HepG2 (cell line): ENCODE measurements around the gene INPP1. TPM values are rescaled to one million over a fixed set of nuclear protein-coding genes. Genes with fewer than 3 reads are reported as not detected.

Experiments used
- HES4 ChIP-seq: sonication (generic); formaldehyde crosslinking; IDR thresholded peaks from 2 replicates; pipeline ENCODE4 v1.9.0; 2021; ENCODE audit warnings: mild to moderate bottlenecking, missing genetic modification reagents, borderline replicate concordance
- HOXA5 ChIP-seq: sonication (generic); formaldehyde crosslinking; IDR thresholded peaks from 2 replicates; pipeline ENCODE4 v1.4.0; 2020; ENCODE audit warnings: missing genetic modification reagents
- JDP2 ChIP-seq: sonication (generic); formaldehyde crosslinking; IDR thresholded peaks from 2 replicates; pipeline ENCODE4 v1.8.1; 2022; ENCODE audit warnings: missing genetic modification reagents, borderline replicate concordance
- PCBP2 ChIP-seq: fragments of 200-400 bp; formaldehyde crosslinking; optimal IDR thresholded peaks from 2 replicates; pipeline ENCODE3; 2018; ENCODE audit warnings: low read length, low read depth; ENCODE audit not compliant: poor library complexity, severe bottlenecking
- POLR2AphosphoS5 ChIP-seq: IDR thresholded peaks from 2 replicates; pipeline ENCODE4 v1.6.1; 2012; ENCODE audit warnings: low read depth, low read length
- SCMH1 ChIP-seq: sonication (generic); formaldehyde crosslinking; IDR thresholded peaks from 2 replicates; pipeline ENCODE4 v1.9.0; 2021; ENCODE audit warnings: missing genetic modification reagents, mild to moderate bottlenecking, borderline replicate concordance
- SP140L ChIP-seq: sonication (generic); formaldehyde crosslinking; IDR thresholded peaks from 2 replicates; pipeline ENCODE4 v1.4.0; 2020; ENCODE audit warnings: missing genetic modification reagents, borderline replicate concordance
- ZFAT ChIP-seq: sonication (generic); formaldehyde crosslinking; conservative IDR thresholded peaks from 2 replicates; pipeline ENCODE4 v1.8.1; 2023; ENCODE audit warnings: missing genetic modification reagents, inconsistent platforms
- ZFP1 ChIP-seq: IDR thresholded peaks from 2 replicates; pipeline ENCODE4 v1.6.1; 2016
- ZNF329 ChIP-seq: sonication (generic); formaldehyde crosslinking; IDR thresholded peaks from 2 replicates; pipeline ENCODE4 v1.9.0; 2021; ENCODE audit warnings: low read depth, mild to moderate bottlenecking, missing genetic modification reagents
- ZNF737 ChIP-seq: sonication (generic); formaldehyde crosslinking; IDR thresholded peaks from 2 replicates; pipeline ENCODE4 v1.5.0; 2020; ENCODE audit warnings: missing genetic modification reagents, mild to moderate bottlenecking, borderline replicate concordance
- ZNF766 ChIP-seq: sonication (generic); formaldehyde crosslinking; IDR thresholded peaks from 2 replicates; pipeline ENCODE4 v1.5.0; 2020; ENCODE audit warnings: missing genetic modification reagents, borderline replicate concordance
- ZNF891 ChIP-seq: sonication (generic); formaldehyde crosslinking; IDR thresholded peaks from 2 replicates; pipeline ENCODE4 v1.5.0; 2020; ENCODE audit warnings: mild to moderate bottlenecking, missing genetic modification reagents
- polyA plus RNA-seq, 8 experiments: library from polyadenylated mRNA; depleted of rRNA in 3 of 8; stranded (reverse) in 7 of 8; unstranded in 1 of 8; fragments of >200 nt; fragmentation: Illumina TruSeq in 4 of 8; extraction: Trizol in 4 of 8; gene quantifications; 2 replicates each; pipeline versions ENCODE4 v1.2.1 to v1.2.3, GENCODE V29; 2011 to 2016; ENCODE audit warnings: low read depth in 4 of 8, missing spikeins in 1 of 8, mixed read lengths in 1 of 8; ENCODE audit not compliant: insufficient read depth in 1 of 8
- total RNA-seq, 5 experiments: library from RNA; depleted of rRNA; stranded (reverse); fragments of >200 nt; fragmentation: Illumina TruSeq; extraction: Trizol; gene quantifications; 2 replicates each; pipeline ENCODE4 v1.2.3, GENCODE V29; 2016; ENCODE audit warnings: low read depth in 1 of 5
- TF ChIP-seq, protein P1 (sequence below): sonication (generic); formaldehyde crosslinking; IDR thresholded peaks from 2 replicates; pipeline ENCODE4 v1.5.1; 2020; ENCODE audit warnings: mild to moderate bottlenecking, missing genetic modification reagents
- TF ChIP-seq, protein P2 (sequence below): sonication (generic); formaldehyde crosslinking; IDR thresholded peaks from 2 replicates; pipeline ENCODE4 v1.4.0; 2020; ENCODE audit warnings: missing genetic modification reagents
- TF ChIP-seq, protein P3 (sequence below): sonication (generic); formaldehyde crosslinking; IDR thresholded peaks from 2 replicates; pipeline ENCODE4 v1.4.0; 2020; ENCODE audit warnings: missing genetic modification reagents
- TF ChIP-seq, protein P4 (sequence below): sonication (generic); formaldehyde crosslinking; IDR thresholded peaks from 2 replicates; pipeline ENCODE4 v1.4.0; 2020; ENCODE audit warnings: missing genetic modification reagents
- TF ChIP-seq, protein P5 (sequence below): sonication (generic); formaldehyde crosslinking; IDR thresholded peaks from 2 replicates; pipeline ENCODE4 v1.8.1; 2023; ENCODE audit warnings: mild to moderate bottlenecking, missing genetic modification reagents
- TF ChIP-seq, protein P6 (sequence below): sonication (generic); formaldehyde crosslinking; IDR thresholded peaks from 2 replicates; pipeline ENCODE4 v1.5.0; 2020; ENCODE audit warnings: missing genetic modification reagents

The INPP1 gene
- total and polyA plus RNA-seq, 2 of the 13 experiments (the other 11 are each of a cell fraction or from before 2014, with no cell fraction given) = 10.0 to 13.3 TPM

DNA sequence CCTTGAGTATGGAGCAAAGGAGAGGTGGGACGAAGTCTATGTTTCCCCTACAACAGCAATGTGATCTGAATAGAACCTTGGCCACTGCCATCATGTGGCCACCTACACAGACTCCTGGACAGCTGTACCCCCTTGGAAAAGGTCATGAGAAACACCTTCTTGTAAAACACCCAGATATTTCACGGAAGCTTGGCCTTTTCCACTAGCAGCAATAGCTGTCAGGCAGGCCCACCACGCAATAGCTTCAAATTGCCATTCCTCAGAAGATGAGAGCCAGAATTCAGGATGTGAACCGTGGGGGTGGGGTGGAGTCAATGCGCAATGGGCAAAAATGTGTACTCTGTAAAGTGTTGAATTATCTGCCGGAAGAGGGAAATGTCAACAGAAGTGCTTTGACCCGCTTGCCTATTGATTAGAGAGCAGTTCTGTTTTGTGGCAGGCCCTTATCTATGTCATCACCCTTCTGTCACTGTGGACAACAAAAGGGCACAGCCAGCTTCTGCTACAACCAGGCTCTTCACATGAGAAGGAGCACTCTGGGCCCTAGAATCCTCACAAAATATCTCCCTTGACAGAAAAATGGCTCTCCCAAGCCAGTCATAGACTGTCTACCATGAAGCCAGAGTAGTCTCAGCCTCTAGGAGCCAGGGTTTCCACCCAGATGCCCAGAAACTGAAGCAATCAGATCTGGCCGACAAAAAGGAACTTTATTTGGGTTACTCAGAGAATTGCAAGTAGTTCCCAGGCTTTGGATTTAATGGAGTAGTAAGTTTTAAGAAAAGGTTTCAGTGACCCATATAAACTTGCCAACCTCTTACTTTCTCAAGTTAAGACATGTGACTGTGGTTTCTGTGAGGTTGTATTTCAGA is 9.5 kb downstream of the INPP1 start (continued):
- TF ChIP-seq, protein P1, sequence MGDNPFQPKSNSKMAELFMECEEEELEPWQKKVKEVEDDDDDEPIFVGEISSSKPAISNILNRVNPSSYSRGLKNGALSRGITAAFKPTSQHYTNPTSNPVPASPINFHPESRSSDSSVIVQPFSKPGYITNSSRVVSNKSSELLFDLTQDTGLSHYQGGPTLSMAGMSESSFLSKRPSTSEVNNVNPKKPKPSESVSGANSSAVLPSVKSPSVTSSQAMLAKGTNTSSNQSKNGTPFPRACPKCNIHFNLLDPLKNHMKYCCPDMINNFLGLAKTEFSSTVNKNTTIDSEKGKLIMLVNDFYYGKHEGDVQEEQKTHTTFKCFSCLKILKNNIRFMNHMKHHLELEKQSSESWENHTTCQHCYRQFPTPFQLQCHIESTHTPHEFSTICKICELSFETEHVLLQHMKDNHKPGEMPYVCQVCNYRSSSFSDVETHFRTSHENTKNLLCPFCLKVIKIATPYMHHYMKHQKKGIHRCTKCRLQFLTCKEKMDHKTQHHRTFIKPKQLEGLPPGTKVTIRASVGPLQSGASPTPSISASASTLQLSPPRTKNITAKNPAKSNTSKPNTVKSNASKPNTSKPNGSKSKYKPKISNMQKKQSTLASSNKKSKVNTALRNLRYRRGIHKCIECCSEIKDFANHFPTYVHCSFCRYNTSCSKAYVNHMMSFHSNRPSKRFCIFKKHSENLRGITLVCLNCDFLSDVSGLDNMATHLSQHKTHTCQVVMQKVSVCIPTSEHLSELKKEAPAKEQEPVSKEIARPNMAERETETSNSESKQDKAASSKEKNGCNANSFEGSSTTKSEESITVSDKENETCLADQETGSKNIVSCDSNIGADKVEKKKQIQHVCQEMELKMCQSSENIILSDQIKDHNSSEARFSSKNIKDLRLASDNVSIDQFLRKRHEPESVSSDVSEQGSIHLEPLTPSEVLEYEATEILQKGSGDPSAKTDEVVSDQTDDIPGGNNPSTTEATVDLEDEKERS (CRISPR knock-in tag) = peak; percentile 74; the same call in 1 of the 2 replicates
- TF ChIP-seq SP140L (peak; percentile 97; the same call in 1 of the 2 replicates), ZNF329 (peak; percentile 84; the same call in 1 of the 2 replicates), SCMH1 (CRISPR knock-in tag) (no peak), JDP2 (CRISPR knock-in tag) (no peak), ZNF891 (CRISPR knock-in tag) (no peak), ZNF737 (CRISPR knock-in tag) (no peak; the same call in 1 of the 2 replicates), ZFAT (no peak), HES4 (CRISPR knock-in tag) (peak; percentile 65; the same call in 1 of the 2 replicates), PCBP2 (no peak), HOXA5 (CRISPR knock-in tag) (peak; percentile 90), ZFP1 (CRISPR knock-in tag) (peak; percentile 91), POLR2AphosphoS5 (peak; percentile 30; the same call in 1 of the 2 replicates), ZNF766 (CRISPR knock-in tag) (no peak; the same call in 1 of the 2 replicates)
- TF ChIP-seq, protein P2, sequence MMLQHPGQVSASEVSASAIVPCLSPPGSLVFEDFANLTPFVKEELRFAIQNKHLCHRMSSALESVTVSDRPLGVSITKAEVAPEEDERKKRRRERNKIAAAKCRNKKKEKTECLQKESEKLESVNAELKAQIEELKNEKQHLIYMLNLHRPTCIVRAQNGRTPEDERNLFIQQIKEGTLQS (CRISPR knock-in tag) = peak; percentile 93
- TF ChIP-seq, protein P3, sequence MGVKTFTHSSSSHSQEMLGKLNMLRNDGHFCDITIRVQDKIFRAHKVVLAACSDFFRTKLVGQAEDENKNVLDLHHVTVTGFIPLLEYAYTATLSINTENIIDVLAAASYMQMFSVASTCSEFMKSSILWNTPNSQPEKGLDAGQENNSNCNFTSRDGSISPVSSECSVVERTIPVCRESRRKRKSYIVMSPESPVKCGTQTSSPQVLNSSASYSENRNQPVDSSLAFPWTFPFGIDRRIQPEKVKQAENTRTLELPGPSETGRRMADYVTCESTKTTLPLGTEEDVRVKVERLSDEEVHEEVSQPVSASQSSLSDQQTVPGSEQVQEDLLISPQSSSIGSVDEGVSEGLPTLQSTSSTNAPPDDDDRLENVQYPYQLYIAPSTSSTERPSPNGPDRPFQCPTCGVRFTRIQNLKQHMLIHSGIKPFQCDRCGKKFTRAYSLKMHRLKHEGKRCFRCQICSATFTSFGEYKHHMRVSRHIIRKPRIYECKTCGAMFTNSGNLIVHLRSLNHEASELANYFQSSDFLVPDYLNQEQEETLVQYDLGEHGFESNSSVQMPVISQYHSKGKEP (CRISPR knock-in tag) = peak; percentile 90; the same call in 1 of the 2 replicates
- TF ChIP-seq, protein P4, sequence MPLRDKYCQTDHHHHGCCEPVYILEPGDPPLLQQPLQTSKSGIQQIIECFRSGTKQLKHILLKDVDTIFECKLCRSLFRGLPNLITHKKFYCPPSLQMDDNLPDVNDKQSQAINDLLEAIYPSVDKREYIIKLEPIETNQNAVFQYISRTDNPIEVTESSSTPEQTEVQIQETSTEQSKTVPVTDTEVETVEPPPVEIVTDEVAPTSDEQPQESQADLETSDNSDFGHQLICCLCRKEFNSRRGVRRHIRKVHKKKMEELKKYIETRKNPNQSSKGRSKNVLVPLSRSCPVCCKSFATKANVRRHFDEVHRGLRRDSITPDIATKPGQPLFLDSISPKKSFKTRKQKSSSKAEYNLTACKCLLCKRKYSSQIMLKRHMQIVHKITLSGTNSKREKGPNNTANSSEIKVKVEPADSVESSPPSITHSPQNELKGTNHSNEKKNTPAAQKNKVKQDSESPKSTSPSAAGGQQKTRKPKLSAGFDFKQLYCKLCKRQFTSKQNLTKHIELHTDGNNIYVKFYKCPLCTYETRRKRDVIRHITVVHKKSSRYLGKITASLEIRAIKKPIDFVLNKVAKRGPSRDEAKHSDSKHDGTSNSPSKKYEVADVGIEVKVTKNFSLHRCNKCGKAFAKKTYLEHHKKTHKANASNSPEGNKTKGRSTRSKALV = peak; percentile 76; the same call in 1 of the 2 replicates
- TF ChIP-seq, protein P5, sequence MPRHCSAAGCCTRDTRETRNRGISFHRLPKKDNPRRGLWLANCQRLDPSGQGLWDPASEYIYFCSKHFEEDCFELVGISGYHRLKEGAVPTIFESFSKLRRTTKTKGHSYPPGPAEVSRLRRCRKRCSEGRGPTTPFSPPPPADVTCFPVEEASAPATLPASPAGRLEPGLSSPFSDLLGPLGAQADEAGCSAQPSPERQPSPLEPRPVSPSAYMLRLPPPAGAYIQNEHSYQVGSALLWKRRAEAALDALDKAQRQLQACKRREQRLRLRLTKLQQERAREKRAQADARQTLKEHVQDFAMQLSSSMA (CRISPR knock-in tag) = no peak
- TF ChIP-seq, protein P6, sequence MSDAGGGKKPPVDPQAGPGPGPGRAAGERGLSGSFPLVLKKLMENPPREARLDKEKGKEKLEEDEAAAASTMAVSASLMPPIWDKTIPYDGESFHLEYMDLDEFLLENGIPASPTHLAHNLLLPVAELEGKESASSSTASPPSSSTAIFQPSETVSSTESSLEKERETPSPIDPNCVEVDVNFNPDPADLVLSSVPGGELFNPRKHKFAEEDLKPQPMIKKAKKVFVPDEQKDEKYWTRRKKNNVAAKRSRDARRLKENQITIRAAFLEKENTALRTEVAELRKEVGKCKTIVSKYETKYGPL = peak; percentile 9; the same call in 1 of the 2 replicates
